Bronchial epithelial cell (primary cell): Measurements from ENCODE around the gene DDX49. TPM values are rescaled to one million over a fixed set of nuclear protein-coding genes. Genes with fewer than 3 reads are reported as not detected.

Experiments used
- DNase-seq: peaks from one replicate; pipeline ENCODE4 v3.0.0-alpha.2; 2010; ENCODE audit warnings: low read depth
- FAIRE-seq: peaks from 2 replicates; lab custom pipeline; 2011; peaks lifted over from hg19 to GRCh38; lab: Jason Lieb, UNC
- H3K27me3 ChIP-seq: 2 replicates; pipeline ENCODE4 v1.5.1; 2011; ENCODE audit warnings: low read length; ENCODE audit not compliant: control insufficient read depth, insufficient read depth
- H3K36me3 ChIP-seq: 2 replicates; pipeline ENCODE4 v1.5.1; 2011; ENCODE audit warnings: low read length; ENCODE audit not compliant: control insufficient read depth, insufficient read depth
- H3K4me3 ChIP-seq: 2 replicates; pipeline ENCODE4 v1.5.1; 2011; ENCODE audit warnings: mild to moderate bottlenecking, low read depth, low read length, control low read depth
- total RNA-seq: library from RNA; depleted of rRNA; stranded (reverse); fragments of >200 nt; gene quantifications from 2 replicates; pipeline ENCODE4 v1.2.1, GENCODE V29; 2014
- TF ChIP-seq, protein P1 (sequence below): IDR thresholded peaks from 2 replicates; pipeline ENCODE4 v1.5.1; 2011; ENCODE audit warnings: mild to moderate bottlenecking, moderate library complexity, low read length, control low read depth, inconsistent platforms; ENCODE audit not compliant: insufficient read depth, severe bottlenecking

DDX49 gene
- total RNA-seq, 1 donor from 2014 or later: 76.1 TPM

DNA sequence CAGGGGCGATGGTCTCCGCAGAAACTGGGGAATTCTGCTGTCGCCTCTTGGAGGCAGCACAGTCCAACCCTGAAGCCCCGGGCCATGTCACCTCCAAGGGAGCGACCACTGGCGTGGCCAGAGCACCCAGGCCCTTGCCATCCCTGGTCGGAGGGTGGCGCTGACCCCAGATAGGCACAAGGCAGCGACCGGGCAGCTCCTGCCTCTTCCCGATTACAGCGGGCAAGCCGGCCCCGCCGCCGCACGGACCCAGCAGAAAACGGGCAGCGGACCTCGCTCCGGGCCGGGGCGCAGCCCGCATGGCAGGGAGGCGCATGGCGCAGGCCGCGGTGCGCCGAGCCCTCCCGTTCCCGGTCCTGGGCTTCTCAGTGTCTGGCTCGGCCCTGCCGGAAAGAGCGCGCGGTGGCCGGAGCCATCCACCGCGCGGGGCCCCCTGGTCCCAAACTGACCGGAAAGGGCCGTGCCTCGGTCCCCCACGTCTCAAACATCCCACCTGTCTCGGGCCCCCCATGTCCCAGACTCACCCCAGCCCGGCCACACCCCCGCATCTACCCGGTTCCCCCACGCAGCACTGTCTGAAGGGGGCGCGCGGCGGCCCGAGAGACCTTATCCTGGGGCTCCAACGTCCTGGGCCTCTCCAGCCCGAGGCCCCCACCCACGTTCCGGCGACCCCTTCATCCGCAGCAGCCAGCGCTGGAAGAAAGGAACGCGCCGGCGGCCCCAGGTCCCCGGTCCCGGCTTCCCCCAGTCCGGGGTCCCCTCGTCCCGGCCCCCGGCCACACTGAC, 24.3 kb upstream of the DDX49 start:
- FAIRE-seq (no peak), DNase-seq (no peak)
- TF ChIP-seq, protein P1, sequence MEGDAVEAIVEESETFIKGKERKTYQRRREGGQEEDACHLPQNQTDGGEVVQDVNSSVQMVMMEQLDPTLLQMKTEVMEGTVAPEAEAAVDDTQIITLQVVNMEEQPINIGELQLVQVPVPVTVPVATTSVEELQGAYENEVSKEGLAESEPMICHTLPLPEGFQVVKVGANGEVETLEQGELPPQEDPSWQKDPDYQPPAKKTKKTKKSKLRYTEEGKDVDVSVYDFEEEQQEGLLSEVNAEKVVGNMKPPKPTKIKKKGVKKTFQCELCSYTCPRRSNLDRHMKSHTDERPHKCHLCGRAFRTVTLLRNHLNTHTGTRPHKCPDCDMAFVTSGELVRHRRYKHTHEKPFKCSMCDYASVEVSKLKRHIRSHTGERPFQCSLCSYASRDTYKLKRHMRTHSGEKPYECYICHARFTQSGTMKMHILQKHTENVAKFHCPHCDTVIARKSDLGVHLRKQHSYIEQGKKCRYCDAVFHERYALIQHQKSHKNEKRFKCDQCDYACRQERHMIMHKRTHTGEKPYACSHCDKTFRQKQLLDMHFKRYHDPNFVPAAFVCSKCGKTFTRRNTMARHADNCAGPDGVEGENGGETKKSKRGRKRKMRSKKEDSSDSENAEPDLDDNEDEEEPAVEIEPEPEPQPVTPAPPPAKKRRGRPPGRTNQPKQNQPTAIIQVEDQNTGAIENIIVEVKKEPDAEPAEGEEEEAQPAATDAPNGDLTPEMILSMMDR: peak; percentile 29
- H3K36me3 ChIP-seq: peaks cover 2% of the 10 kb centered on the region
- peak overlapping the region; percentile 25 for H3K4me3 ChIP-seq
- peaks cover 10% of the 10 kb centered on the region for H3K27me3 ChIP-seq

DNA sequence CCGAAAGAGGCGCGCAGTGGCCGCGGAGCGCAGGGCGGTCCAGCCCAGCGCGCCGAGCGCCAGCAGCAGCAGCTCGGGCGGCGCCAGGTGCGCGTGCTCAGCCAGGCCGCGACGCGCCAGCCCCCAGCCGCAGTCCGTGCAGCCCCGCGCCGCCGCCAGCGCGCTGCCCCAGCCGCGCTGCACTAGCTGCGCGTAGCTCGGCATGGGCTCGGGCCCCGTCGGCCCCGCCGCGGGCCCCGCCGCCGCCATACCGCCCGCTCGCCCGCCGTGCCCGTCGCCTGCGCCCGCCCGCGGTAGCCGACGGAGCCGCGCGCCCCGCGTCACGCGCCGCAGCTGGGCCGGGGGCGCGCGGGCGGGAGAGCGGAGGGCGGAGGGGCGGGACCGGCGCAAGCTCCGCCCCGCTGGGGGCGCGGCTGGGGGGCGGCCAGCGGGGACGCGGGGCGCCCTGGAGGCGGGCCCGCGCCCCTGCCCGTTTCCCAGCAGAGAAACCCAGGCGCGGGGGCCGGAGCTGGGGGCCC, 23.6 kb upstream of the DDX49 start, which contains the start of gene CERS1:
Gene CERS1, minus strand, starts transcription at position 335 of the 518 bp plus-strand sequence. Its CDS starts 86 bp downstream, at position 249.
- H3K36me3 ChIP-seq: peaks cover 3% of the 10 kb centered on the region
- H3K27me3 ChIP-seq: peaks cover 10% of the 10 kb centered on the region
- peak within 1 kb of the TSS; percentile 25 for H3K4me3 ChIP-seq
- FAIRE-seq: no peak
- no peak for DNase-seq
- TF ChIP-seq, protein P1: no peak

DNA sequence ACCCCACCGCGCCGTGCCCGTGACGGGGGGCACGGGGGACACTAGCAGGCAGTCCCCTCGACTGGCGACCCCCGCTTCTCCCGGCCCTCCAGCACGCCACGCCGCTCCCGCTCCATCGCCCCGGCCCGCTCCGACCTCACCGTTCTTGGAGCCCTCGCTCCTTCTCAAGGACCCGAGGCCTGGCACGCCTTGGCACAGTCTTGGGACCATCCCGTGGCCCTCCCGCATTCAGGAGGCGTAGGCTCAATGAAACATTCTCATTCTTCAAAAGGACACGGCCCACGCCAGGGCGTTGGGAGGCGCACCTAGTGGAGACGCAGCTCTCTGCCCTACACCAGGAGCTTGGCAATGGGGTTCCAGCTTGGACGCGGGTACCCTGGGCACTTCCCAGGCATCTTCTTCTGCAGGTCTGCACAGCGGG, 23.1 kb upstream of the DDX49 start:
- TF ChIP-seq, protein P1: peak; percentile 9
- no peak overlapping the region for H3K4me3 ChIP-seq
- H3K27me3 ChIP-seq: peaks cover 10% of the 10 kb centered on the region
- H3K36me3 ChIP-seq: peaks cover 3% of the 10 kb centered on the region
- no peak for FAIRE-seq
- no peak for DNase-seq

DNA sequence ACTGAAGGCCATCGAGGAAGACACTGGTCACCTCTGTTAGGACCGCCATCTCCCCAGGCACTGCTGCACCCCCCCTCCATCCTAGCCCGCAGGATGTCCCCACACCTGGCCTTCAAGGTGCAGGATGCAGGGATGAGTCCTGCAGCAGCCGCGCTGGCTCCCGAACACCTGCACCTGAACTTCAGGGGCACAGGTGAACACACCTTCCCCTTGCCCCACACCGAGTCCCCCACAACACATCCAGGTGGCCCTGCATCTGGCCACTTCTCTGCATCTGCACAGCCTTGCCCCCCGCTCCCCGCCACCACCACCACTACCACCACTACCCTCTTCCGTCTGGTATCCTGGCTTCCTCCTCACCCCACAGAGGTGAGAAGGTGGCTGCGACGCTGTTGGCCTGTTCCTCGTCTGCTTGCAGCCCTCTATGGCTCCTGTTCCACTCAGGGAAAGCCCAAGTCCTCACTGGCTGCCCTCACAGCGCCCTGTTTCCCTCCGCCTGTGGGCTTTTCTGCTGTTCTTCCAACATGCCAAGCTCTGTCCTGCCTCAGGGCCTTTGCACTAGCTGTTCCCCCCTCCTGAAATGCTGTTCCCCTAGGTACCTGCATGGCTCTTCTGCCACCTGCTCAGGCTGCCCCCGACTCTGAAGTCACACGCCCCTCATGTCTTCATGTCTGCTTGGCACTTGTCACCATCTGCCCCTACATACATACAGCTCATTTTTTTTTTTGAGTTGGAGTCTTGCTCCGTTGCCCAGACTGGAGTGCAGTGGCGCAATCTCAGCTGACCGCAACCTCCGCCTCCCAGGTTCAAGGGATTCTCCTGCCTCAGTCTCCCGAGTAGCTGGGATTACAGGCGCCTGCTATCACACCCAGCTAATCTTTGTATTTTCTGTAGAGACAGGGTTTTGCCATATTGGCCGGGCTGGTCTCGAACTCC, 22.2 kb upstream of the DDX49 start:
- H3K27me3 ChIP-seq: peaks cover 10% of the 10 kb centered on the region
- TF ChIP-seq, protein P1: no peak
- no peak for FAIRE-seq

DNA sequence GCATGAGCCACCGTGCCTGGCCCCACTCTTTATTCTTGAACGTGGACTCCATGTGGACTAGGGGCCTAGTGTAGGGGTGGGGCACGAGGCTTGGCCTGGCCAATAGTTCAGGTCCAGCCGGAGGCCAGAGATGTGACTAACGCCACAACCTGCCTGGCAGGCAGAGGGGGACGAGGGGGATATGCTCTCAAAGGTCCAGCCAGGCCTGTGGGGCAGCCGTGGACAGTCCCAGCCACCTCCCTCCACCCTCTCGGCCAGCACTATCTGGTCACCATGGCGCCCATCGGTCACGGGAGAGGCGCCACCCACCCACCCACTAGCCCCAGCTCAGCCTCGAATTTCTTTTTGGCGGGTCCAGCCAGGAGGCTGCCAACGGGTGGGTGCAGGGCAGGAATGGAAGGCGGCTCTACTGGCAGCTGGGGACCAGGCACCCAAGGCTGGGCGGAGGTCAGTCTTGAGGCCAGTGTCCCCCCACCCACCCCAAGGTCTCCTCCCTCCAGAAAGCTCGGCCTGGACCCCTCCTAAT, 21.4 kb upstream of the DDX49 start:
- FAIRE-seq (no peak), DNase-seq (no peak)
- Histone ChIP-seq H3K36me3 (peaks cover 3% of the 10 kb centered on the region), H3K27me3 (peaks cover 10% of the 10 kb centered on the region), H3K4me3 (no peak overlapping the region)
- TF ChIP-seq, protein P1: no peak

More for the DNA sequence above, 22.2 kb upstream of the DDX49 start:
- Histone ChIP-seq H3K36me3 (peaks cover 3% of the 10 kb centered on the region), H3K4me3 (no peak overlapping the region)
- no peak for DNase-seq
